Lower leg skin (tissue), 3 donors: ENCODE data around the gene CTDSPL.

Experiments used
- CTCF ChIP-seq, 3 donors: fragments of 450-650 bp; IDR thresholded peaks; one replicate each; pipeline ENCODE4 v1.5.1; 2016; ENCODE audit warnings: antibody characterized with exemption in 3 of 3, mild to moderate bottlenecking in 3 of 3, moderate library complexity in 2 of 3
- POLR2A ChIP-seq, 2 donors: fragments of 450-650 bp; IDR thresholded peaks; one replicate each; pipeline ENCODE4 v1.6.1; 2016 to 2017; ENCODE audit warnings: antibody characterized with exemption in 2 of 2, mild to moderate bottlenecking in 1 of 2, moderate library complexity in 1 of 2

GRCh38 chr3:37892927-37893600 lies 31.4 kb downstream of the CTDSPL start:
- TF ChIP-seq CTCF (IDR thresholded peaks at IDR 0.05) (no peak), POLR2A (IDR thresholded peaks at IDR 0.05) (no peak)
